ENCODE results near the gene GLI1. TPM values are rescaled to one million over a fixed set of nuclear protein-coding genes. Genes with fewer than 3 reads are reported as not detected.

The GLI1 gene
- total and polyA plus RNA-seq, 2 of the 13 experiments (the other 11 are each of a cell fraction or from before 2014, with no cell fraction given), result 0.09 to 0.20 TPM

GRCh38 chr12:57520053-57520818, 60.7 kb downstream of the GLI1 start, which contains the start of gene DDIT3 (continued):
- TF ChIP-seq PAXIP1 (CRISPR knock-in tag; conservative IDR thresholded peaks at IDR 0.05) (peak; percentile 60; the same call in 1 of the 2 replicates), HOXA5 (CRISPR knock-in tag; IDR thresholded peaks at IDR 0.05) (no peak; the same call in 1 of the 2 replicates), ETV5 (CRISPR knock-in tag; IDR thresholded peaks at IDR 0.05; ENCODE audit: borderline replicate concordance) (peak; percentile 57; the same call in 1 of the 2 replicates), IRF1 (CRISPR knock-in tag; IDR thresholded peaks at IDR 0.05; ENCODE audit: low read depth) (0 out of 2 replicates have a peak, but pooled peaks have one; percentile 71), ZNF746 (CRISPR knock-in tag; IDR thresholded peaks at IDR 0.05) (peak; percentile 19; the same call in 1 of the 2 replicates), CBX1 (IDR thresholded peaks at IDR 0.05; ENCODE audit: low read depth) (no peak), ZNF180 (CRISPR knock-in tag; IDR thresholded peaks at IDR 0.05; ENCODE audit: borderline replicate concordance, low read depth) (peak; percentile 33; the same call in 1 of the 2 replicates), IKZF5 (CRISPR knock-in tag; IDR thresholded peaks at IDR 0.05) (peak; percentile 37; the same call in 1 of the 2 replicates), NFYB (CRISPR knock-in tag; IDR thresholded peaks at IDR 0.05) (peak; percentile 89), NCOR1 (IDR thresholded peaks at IDR 0.05; ENCODE audit: borderline replicate concordance, low read length) (no peak), POLR2AphosphoS2 (IDR thresholded peaks at IDR 0.05; ENCODE audit: low read depth, low read length) (peak; percentile 95), HOMEZ (CRISPR knock-in tag; IDR thresholded peaks at IDR 0.05; ENCODE audit: low read depth) (peak; percentile 14; the same call in 1 of the 2 replicates), ZNF510 (CRISPR knock-in tag; IDR thresholded peaks at IDR 0.05; ENCODE audit: low read depth) (0 out of 2 replicates have a peak, but pooled peaks have one; percentile 83), NRL (CRISPR knock-in tag; IDR thresholded peaks at IDR 0.05; ENCODE audit: borderline replicate concordance) (peak; percentile 65; the same call in 1 of the 2 replicates), ZNF574 (CRISPR knock-in tag; IDR thresholded peaks at IDR 0.05) (peak; percentile 51)

Data from HepG2 (cell line).